ENCODE data around the gene GRAMD4. TPM values are rescaled to one million over a fixed set of nuclear protein-coding genes. Genes with fewer than 3 reads are reported as not detected.

The GRAMD4 gene
- total RNA-seq, 4 donors from 2014 or later: 16.7 to 106 (median 53.3) TPM

DNA sequence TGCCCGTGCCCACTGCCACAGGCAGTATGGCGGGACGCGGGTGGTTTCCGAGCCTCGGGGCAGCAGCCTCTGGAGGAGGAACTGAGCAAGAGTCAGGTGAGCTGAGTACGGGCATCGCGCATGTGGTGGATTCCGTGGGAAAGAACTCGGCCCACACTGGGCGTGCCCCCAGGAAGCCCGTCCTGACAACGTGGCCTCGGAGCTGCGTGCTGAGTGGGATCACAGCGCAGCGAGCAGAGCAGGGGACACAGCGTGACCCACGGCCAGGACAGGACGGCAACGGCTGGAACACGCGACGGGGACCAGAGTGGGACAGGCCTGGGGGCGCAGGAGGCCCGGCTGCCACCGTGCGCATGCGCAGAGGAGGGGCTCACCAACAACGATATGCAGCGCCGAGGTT is 81.1 kb downstream of the GRAMD4 start:
- in situ Hi-C loops (cut with MboI; ENCODE audit: low sequenced_read_pairs in 4 of 4) (loop anchor here in 1 of 4 donors (25.0 kb wide), 1 partner anchor 139 kb away; no protein-coding TSS in a partner anchor), intact Hi-C loops (cut with DNase I; ENCODE audit: low total_unique reads) (no loop called here)
- Histone ChIP-seq H3K4me3 (no peak overlapping the region), H3K27ac (no peak overlapping the region), H3K36me3 (peaks cover 0 to 74% of the 10 kb centered on the region in 2 donors), H3K9me3 (no peaks in the 10 kb centered on the region), H3K4me1 (no peaks in the 10 kb centered on the region), H3K27me3 (no peaks in the 10 kb centered on the region)
- TF ChIP-seq CTCF (IDR thresholded peaks at IDR 0.05 in 4 of 5, conservative IDR thresholded peaks at IDR 0.05 in 1 of 5) (no peak), POLR2A (IDR thresholded peaks at IDR 0.05) (no peak)
- DNase-seq (no peak), ATAC-seq (no peak)

DNA sequence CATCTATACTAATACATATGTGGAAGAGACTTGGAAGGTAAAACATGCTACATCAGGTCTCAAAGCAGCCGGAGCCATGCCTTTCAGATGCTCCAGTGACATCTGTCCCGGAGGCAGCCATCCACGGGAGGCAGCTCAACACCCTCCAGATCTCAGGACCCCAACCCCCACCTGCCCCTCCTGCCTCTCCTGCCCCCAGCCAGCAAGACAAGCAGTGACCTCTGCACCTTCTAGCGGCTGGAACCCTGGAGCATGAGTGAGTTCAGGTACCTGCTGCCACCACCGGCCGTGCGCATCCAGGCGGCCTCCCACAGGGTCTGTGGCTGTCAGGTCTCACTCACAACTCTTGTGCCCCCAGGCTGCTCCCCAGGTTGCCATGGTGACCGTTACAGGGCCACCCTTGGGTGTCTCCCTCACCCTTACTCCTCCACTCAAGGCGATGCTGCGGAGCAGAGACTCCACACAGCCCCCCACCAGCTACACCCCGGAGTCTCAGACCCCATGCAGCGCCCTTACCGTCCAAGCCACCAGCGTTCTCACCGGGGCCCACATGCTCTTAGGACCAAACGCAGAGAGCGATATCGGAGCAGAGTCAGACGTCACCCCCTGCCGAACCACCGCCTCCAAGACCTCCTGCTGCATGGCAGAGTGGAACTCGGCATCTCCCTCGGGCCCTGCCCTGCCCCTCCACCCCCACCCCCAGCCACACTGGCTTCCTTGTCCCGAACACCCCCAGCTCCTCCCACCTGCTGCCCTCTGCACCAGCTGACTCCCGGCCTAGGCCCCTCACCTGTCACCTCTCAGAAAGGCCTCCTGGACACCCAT is 83.2 kb downstream of the GRAMD4 start:
- ATAC-seq: no peak
- no peaks in the 10 kb centered on the region for H3K4me1 ChIP-seq
- H3K9me3 ChIP-seq: no peaks in the 10 kb centered on the region
- in situ Hi-C loops (cut with MboI; ENCODE audit: low sequenced_read_pairs in 4 of 4) (loop anchor here in 1 of 4 donors (25.0 kb wide), 1 partner anchor 141 kb away; no protein-coding TSS in a partner anchor), intact Hi-C loops (cut with DNase I; ENCODE audit: low total_unique reads) (no loop called here)
- H3K27ac ChIP-seq: no peak overlapping the region
- DNase-seq: no peak
- H3K27me3 ChIP-seq: no peaks in the 10 kb centered on the region
- H3K4me3 ChIP-seq: no peak overlapping the region
- TF ChIP-seq CTCF (IDR thresholded peaks at IDR 0.05 in 4 of 5, conservative IDR thresholded peaks at IDR 0.05 in 1 of 5) (no peak), POLR2A (IDR thresholded peaks at IDR 0.05) (no peak)
- H3K36me3 ChIP-seq: peaks cover 0 to 74% of the 10 kb centered on the region in 2 donors

DNA sequence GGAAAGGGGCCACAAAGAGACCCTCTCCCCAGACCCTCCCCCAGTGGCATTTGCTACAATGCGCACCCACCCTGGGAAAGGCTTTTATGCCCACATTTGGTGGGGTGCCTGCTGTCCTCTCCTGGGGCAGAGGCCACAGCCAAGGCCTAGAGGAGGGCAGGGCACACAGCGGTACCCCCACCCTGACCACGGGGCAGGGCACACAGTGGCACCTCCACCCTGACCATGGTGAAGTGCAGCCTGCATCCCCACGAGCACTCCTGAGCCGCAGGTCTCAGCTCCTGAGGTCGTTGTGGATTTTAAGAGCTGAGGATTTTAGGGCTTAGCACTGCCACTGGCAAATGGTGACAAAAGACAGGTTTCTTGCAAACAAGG is 83.8 kb downstream of the GRAMD4 start:
- Histone ChIP-seq H3K4me3 (no peak overlapping the region), H3K4me1 (no peaks in the 10 kb centered on the region), H3K27me3 (no peaks in the 10 kb centered on the region), H3K36me3 (peaks cover 0 to 74% of the 10 kb centered on the region in 2 donors), H3K27ac (no peak overlapping the region), H3K9me3 (no peaks in the 10 kb centered on the region)
- TF ChIP-seq POLR2A (IDR thresholded peaks at IDR 0.05) (no peak), CTCF (IDR thresholded peaks at IDR 0.05 in 4 of 5, conservative IDR thresholded peaks at IDR 0.05 in 1 of 5) (no peak)
- no peak for DNase-seq
- intact Hi-C loops (cut with DNase I; ENCODE audit: low total_unique reads): no loop called here
- in situ Hi-C loops (cut with MboI; ENCODE audit: low sequenced_read_pairs in 4 of 4): loop anchor here in 1 of 4 donors (25.0 kb wide), 1 partner anchor 142 kb away; no protein-coding TSS in a partner anchor
- no peak for ATAC-seq

DNA sequence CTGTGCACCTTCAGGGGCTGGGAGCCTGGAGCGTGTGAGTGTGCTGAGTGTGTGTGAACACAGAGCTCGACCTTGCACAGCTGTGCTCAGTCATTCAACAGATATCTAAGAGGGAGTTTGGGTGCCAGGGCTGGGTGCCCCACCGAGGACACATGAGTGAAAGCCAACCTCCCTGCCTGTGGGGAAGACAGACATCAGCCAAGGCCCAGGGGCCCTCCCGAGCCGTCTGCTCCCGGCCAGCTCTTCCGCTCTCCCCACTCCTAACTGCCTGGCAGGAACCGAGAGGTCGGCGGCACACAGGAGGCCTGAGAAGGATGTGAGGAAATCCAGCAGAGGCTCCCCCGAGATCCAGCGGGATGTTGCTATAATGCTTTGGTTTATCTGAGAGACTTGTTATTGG is 85.9 kb downstream of the GRAMD4 start:
- Histone ChIP-seq H3K27ac (no peak overlapping the region), H3K4me3 (no peak overlapping the region), H3K36me3 (peaks cover 0 to 76% of the 10 kb centered on the region in 2 donors), H3K27me3 (no peaks in the 10 kb centered on the region), H3K4me1 (no peaks in the 10 kb centered on the region), H3K9me3 (no peaks in the 10 kb centered on the region)
- DNase-seq: no peak
- intact Hi-C loops (cut with DNase I; ENCODE audit: low total_unique reads) (no loop called here), in situ Hi-C loops (cut with MboI; ENCODE audit: low sequenced_read_pairs in 4 of 4) (loop anchor here in 1 of 4 donors (25.0 kb wide), 1 partner anchor 144 kb away; no protein-coding TSS in a partner anchor)
- no peak for ATAC-seq
- TF ChIP-seq POLR2A (IDR thresholded peaks at IDR 0.05): no peak
- TF ChIP-seq CTCF (IDR thresholded peaks at IDR 0.05 in 4 of 5, conservative IDR thresholded peaks at IDR 0.05 in 1 of 5): no peak

All from gastrocnemius medialis (tissue), 4 donors.